ENCODE data around the gene NDUFAF7. TPM values are rescaled to one million over a fixed set of nuclear protein-coding genes. Genes with fewer than 3 reads are reported as not detected.

The NDUFAF7 gene
- polyA plus RNA-seq, 2 of the 4 experiments (the other 2 are of a cell fraction), result 28.8 to 48.0 TPM

DNA sequence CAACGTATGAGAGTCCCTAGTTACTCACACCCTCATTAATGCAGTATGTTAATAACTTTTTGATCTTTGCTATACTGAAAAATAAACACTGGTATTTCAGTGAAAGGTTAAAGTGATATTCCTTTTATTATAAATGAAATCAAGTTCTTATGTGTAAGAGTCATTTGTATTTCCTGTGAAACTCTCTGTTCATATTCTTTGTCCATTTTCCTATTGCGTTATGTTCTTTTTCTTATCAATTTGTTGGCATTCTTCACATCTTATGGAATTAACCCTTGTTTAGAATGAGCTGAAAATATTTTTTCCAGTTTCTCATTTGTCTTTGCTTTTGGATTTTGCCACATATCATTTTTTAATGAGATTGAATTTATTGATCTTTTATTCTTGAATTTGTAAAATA is 44.8 kb downstream of the NDUFAF7 start:
- no peak overlapping the region for H3K27ac ChIP-seq
- ATAC-seq (no peak), DNase-seq (ENCODE audit: low read depth in 1 of 2, low spot score in 1 of 2) (no peak), FAIRE-seq (no peak)
- no peaks in the 10 kb centered on the region for H3K9me3 ChIP-seq
- POLR2A ChIA-PET, result no interaction called here
- CTCF ChIA-PET, result no interaction called here
- no peak overlapping the region for H3K4me2 ChIP-seq
- H3K4me3 ChIP-seq, result no peak overlapping the region
- 88% methylated on average over 2 of the region's 2 CpGs for WGBS (ENCODE audit: missing lambda C conversion rate)
- no peaks in the 10 kb centered on the region for H3K4me1 ChIP-seq
- TF ChIP-seq CBX8 (IDR thresholded peaks at IDR 0.05), result no peak
- TF ChIP-seq FOSL2 (IDR thresholded peaks at IDR 0.05), result no peak
- TF ChIP-seq FOSL2 (CRISPR knock-in tag; IDR thresholded peaks at IDR 0.05), result no peak
- no peak for TF ChIP-seq TFCP2L1 (CRISPR knock-in tag; IDR thresholded peaks at IDR 0.05)
- no peak for TF ChIP-seq RFX5 (IDR thresholded peaks at IDR 0.05)
- TF ChIP-seq, protein P1, sequence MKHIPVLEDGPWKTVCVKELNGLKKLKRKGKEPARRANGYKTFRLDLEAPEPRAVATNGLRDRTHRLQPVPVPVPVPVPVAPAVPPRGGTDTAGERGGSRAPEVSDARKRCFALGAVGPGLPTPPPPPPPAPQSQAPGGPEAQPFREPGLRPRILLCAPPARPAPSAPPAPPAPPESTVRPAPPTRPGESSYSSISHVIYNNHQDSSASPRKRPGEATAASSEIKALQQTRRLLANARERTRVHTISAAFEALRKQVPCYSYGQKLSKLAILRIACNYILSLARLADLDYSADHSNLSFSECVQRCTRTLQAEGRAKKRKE (CRISPR knock-in tag; IDR thresholded peaks at IDR 0.05; ENCODE audit: low read depth), result no peak
- no peak for TF ChIP-seq ZFP36 (IDR thresholded peaks at IDR 0.05; ENCODE audit: borderline replicate concordance, partially characterized antibody)
- TF ChIP-seq JUNB (IDR thresholded peaks at IDR 0.05), result no peak
- TF ChIP-seq MAZ (IDR thresholded peaks at IDR 0.05; ENCODE audit: borderline replicate concordance, low read depth, low read length), result no peak
- no peak for TF ChIP-seq HEYL (CRISPR knock-in tag; IDR thresholded peaks at IDR 0.05)
- TF ChIP-seq, protein P2, sequence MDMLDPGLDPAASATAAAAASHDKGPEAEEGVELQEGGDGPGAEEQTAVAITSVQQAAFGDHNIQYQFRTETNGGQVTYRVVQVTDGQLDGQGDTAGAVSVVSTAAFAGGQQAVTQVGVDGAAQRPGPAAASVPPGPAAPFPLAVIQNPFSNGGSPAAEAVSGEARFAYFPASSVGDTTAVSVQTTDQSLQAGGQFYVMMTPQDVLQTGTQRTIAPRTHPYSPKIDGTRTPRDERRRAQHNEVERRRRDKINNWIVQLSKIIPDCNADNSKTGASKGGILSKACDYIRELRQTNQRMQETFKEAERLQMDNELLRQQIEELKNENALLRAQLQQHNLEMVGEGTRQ (IDR thresholded peaks at IDR 0.05), result no peak

DNA sequence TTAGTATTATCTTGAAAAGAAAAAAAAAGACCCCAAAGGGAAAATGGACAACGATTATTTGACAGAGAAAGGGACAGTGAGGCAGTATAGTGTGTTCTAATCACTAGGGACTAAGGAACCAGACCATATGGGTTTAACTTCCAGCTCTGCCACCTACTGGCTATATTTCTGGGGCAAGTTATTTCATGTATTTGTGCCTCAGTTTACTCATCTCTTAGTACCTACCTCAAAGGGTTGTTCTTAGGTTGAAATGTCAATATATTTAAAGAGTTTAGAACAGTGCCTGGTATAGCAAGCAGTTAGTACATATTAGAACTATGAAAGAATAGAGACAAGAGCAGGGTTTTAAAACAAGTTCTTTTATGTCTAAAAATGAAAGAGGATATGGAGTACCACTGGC is 50.5 kb downstream of the NDUFAF7 start:
- POLR2A ChIA-PET, result no interaction called here

DNA sequence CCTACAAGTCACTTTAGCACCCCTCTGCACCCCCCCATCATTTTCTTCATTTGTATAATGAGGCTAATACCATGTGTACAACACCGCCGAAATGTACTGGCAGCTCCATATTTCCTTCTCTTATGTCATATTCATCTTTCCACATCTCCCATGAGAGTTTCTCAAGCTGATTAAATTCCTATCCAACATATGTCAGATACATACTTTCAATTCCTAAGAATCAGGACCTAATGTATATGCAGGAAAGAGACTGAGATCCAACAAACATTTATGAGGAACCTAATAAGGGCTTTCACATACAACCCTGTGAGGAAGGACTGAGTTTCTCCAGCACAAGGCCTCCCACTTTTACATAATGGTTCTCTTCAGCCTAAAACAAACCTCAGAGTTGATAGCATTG is 51.3 kb downstream of the NDUFAF7 start:
- Histone ChIP-seq H3K4me3 (no peak overlapping the region), H3K9me3 (no peaks in the 10 kb centered on the region), H3K27ac (no peak overlapping the region), H3K4me1 (peaks cover 11% of the 10 kb centered on the region; the same call in 2 of the 3 replicates), H3K4me2 (no peak overlapping the region)
- WGBS (ENCODE audit: missing lambda C conversion rate), result 99% methylated on average over 2 of the region's 2 CpGs
- peak; percentile 63 for FAIRE-seq
- TF ChIP-seq PHF8 (IDR thresholded peaks at IDR 0.05; ENCODE audit: borderline replicate concordance, low read depth) (no peak), CBX2 (IDR thresholded peaks at IDR 0.05; ENCODE audit: borderline replicate concordance, low read depth) (no peak), NR3C1 (IDR thresholded peaks at IDR 0.05) (no peak), MAFK (IDR thresholded peaks at IDR 0.05; ENCODE audit: partially characterized antibody) (no peak), CEBPB (IDR thresholded peaks at IDR 0.05) (no peak), CBX8 (IDR thresholded peaks at IDR 0.05) (no peak), RNF2 (IDR thresholded peaks at IDR 0.05; ENCODE audit: borderline replicate concordance, low read depth) (no peak), KDM5A (IDR thresholded peaks at IDR 0.05) (no peak), HOXB5 (CRISPR knock-in tag; IDR thresholded peaks at IDR 0.05) (no peak)
- TF ChIP-seq, protein P1 (CRISPR knock-in tag; IDR thresholded peaks at IDR 0.05; ENCODE audit: low read depth), result no peak
- ChIA-PET CTCF (interaction anchor here (2.4 kb wide), 1 partner anchor 11 kb away, joined by 8 read pairs; no protein-coding TSS in a partner anchor), POLR2A (no interaction called here)
- ATAC-seq, result peak in 1 of 2 experiments; percentile 13; a peak in 1 of 6 replicates
- no peak for DNase-seq (ENCODE audit: low read depth in 1 of 2, low spot score in 1 of 2)

More for the DNA sequence above, 50.5 kb downstream of the NDUFAF7 start:
- 34% methylated on average over 1 of the region's 1 CpG for WGBS (ENCODE audit: missing lambda C conversion rate)
- ATAC-seq (no peak), FAIRE-seq (peak; percentile 18), DNase-seq (ENCODE audit: low read depth in 1 of 2, low spot score in 1 of 2) (no peak)
- Histone ChIP-seq H3K4me1 (peaks cover 11% of the 10 kb centered on the region; the same call in 2 of the 3 replicates), H3K4me3 (no peak overlapping the region), H3K27ac (no peak overlapping the region), H3K4me2 (no peak overlapping the region), H3K9me3 (no peaks in the 10 kb centered on the region)
- TF ChIP-seq, protein P3, sequence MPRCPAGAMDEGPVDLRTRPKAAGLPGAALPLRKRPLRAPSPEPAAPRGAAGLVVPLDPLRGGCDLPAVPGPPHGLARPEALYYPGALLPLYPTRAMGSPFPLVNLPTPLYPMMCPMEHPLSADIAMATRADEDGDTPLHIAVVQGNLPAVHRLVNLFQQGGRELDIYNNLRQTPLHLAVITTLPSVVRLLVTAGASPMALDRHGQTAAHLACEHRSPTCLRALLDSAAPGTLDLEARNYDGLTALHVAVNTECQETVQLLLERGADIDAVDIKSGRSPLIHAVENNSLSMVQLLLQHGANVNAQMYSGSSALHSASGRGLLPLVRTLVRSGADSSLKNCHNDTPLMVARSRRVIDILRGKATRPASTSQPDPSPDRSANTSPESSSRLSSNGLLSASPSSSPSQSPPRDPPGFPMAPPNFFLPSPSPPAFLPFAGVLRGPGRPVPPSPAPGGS (IDR thresholded peaks at IDR 0.05), result no peak
- 0 out of 2 replicates have a peak, but pooled peaks have one; percentile 45 for TF ChIP-seq HOXA7 (CRISPR knock-in tag; IDR thresholded peaks at IDR 0.05)
- TF ChIP-seq, protein P4, sequence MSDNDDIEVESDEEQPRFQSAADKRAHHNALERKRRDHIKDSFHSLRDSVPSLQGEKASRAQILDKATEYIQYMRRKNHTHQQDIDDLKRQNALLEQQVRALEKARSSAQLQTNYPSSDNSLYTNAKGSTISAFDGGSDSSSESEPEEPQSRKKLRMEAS (IDR thresholded peaks at IDR 0.05), result no peak
- TF ChIP-seq, protein P5, sequence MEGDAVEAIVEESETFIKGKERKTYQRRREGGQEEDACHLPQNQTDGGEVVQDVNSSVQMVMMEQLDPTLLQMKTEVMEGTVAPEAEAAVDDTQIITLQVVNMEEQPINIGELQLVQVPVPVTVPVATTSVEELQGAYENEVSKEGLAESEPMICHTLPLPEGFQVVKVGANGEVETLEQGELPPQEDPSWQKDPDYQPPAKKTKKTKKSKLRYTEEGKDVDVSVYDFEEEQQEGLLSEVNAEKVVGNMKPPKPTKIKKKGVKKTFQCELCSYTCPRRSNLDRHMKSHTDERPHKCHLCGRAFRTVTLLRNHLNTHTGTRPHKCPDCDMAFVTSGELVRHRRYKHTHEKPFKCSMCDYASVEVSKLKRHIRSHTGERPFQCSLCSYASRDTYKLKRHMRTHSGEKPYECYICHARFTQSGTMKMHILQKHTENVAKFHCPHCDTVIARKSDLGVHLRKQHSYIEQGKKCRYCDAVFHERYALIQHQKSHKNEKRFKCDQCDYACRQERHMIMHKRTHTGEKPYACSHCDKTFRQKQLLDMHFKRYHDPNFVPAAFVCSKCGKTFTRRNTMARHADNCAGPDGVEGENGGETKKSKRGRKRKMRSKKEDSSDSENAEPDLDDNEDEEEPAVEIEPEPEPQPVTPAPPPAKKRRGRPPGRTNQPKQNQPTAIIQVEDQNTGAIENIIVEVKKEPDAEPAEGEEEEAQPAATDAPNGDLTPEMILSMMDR (IDR thresholded peaks at IDR 0.05), result peak; percentile 16; the same call in 1 of the 3 replicates
- CTCF ChIA-PET, result interaction anchor here (2.4 kb wide), 1 partner anchor 10 kb away, joined by 8 read pairs; no protein-coding TSS in a partner anchor
